Measurements from ENCODE around the gene OXSR1. TPM values are rescaled to one million over a fixed set of nuclear protein-coding genes. Genes with fewer than 3 reads are reported as not detected.

Gene OXSR1
- total RNA-seq, 1 experiment from 2014 or later, result 33.2 TPM

GRCh38 chr3:38128303-38128655 lies 37.1 kb upstream of the OXSR1 start:
- ChIA-PET POLR2A (interaction anchor here (0.6 to 0.8 kb wide), 2 partner anchors 9 to 11 kb away, joined by 4 to 6 read pairs; no protein-coding TSS in a partner anchor), CTCF (no interaction called here)
- no TSS peak for BruUV-seq (replicated peaks)
- no peaks in the 10 kb centered on the region for H3K27me3 ChIP-seq (ENCODE audit: control insufficient read depth, insufficient read depth, low read length)
- no peak overlapping the region for H3K27ac ChIP-seq (ENCODE audit: low read length)
- intact Hi-C loops (cut with micrococcal nuclease; ENCODE audit: unreplicated experiment) (no loop called here), in situ Hi-C loops (cut with HindIII; ENCODE audit: low pct_unique_long_range_greater_than_20kb, low sequenced_read_pairs) (no loop called here)
- TF ChIP-seq SIN3A (IDR thresholded peaks at IDR 0.05; ENCODE audit: borderline replicate concordance, insufficient read depth, low read depth, low read length), result no peak
- TF ChIP-seq REST (IDR thresholded peaks at IDR 0.05; ENCODE audit: insufficient read depth in 1 of 2, low read depth in 2 of 2, low read length in 1 of 2), result no peak
- no peak for TF ChIP-seq TCF7L2 (IDR thresholded peaks at IDR 0.05; ENCODE audit: low read depth, low read length)
- no peaks in the 10 kb centered on the region for H3K4me1 ChIP-seq (ENCODE audit: control insufficient read depth, insufficient read depth, low read length)
- peaks cover 2% of the 10 kb centered on the region for H3K36me3 ChIP-seq (ENCODE audit: control insufficient read depth, insufficient read depth, low read length)
- H3K4me3 ChIP-seq (ENCODE audit: low read depth in 2 of 2, low read length in 2 of 2), result no peak overlapping the region
- no peaks in the 10 kb centered on the region for H3K9me3 ChIP-seq (ENCODE audit: control insufficient read depth, insufficient read depth, low read depth, low read length)
- no peak for ATAC-seq
- no peak for DNase-seq (ENCODE audit: low read depth, low spot score)

GRCh38 chr3:38129058-38129457 lies 36.3 kb upstream of the OXSR1 start:
- no TSS peak for BruUV-seq (replicated peaks)
- no peak overlapping the region for H3K4me3 ChIP-seq (ENCODE audit: low read depth in 2 of 2, low read length in 2 of 2)
- in situ Hi-C loops (cut with HindIII; ENCODE audit: low pct_unique_long_range_greater_than_20kb, low sequenced_read_pairs) (no loop called here), intact Hi-C loops (cut with micrococcal nuclease; ENCODE audit: unreplicated experiment) (no loop called here)
- no peak for TF ChIP-seq REST (IDR thresholded peaks at IDR 0.05; ENCODE audit: insufficient read depth in 1 of 2, low read depth in 2 of 2, low read length in 1 of 2)
- no peak for TF ChIP-seq SIN3A (IDR thresholded peaks at IDR 0.05; ENCODE audit: borderline replicate concordance, insufficient read depth, low read depth, low read length)
- TF ChIP-seq POLR2AphosphoS5 (IDR thresholded peaks at IDR 0.05; ENCODE audit: low read depth, low read length), result no peak
- no peak for TF ChIP-seq CTCF (IDR thresholded peaks at IDR 0.05)
- TF ChIP-seq TCF7L2 (IDR thresholded peaks at IDR 0.05; ENCODE audit: low read depth, low read length), result no peak
- ChIA-PET POLR2A (no interaction called here), CTCF (no interaction called here)
- H3K27ac ChIP-seq (ENCODE audit: low read length), result no peak overlapping the region
- DNase-seq (ENCODE audit: low read depth, low spot score) (no peak), ATAC-seq (no peak)
- no peaks in the 10 kb centered on the region for H3K4me1 ChIP-seq (ENCODE audit: control insufficient read depth, insufficient read depth, low read length)
- no peaks in the 10 kb centered on the region for H3K9me3 ChIP-seq (ENCODE audit: control insufficient read depth, insufficient read depth, low read depth, low read length)
- peaks cover 2% of the 10 kb centered on the region; the same call in 1 of the 2 replicates for H3K36me3 ChIP-seq (ENCODE audit: control insufficient read depth, insufficient read depth, low read length)
- no peaks in the 10 kb centered on the region for H3K27me3 ChIP-seq (ENCODE audit: control insufficient read depth, insufficient read depth, low read length)

All from Panc1 (cell line).